Natural killer cell (primary cell): ENCODE measurements around the gene STOX2. TPM values are rescaled to one million over a fixed set of nuclear protein-coding genes. Genes with fewer than 3 reads are reported as not detected.

ENCODE experiments used
- ATAC-seq, 3 donors: fragments of 150-1000 bp in 2 of 3; fragments of 200-7000 bp in 1 of 3; cut with Tn5 transposase; 1 replicate in 1 of 3; 2 replicates in 2 of 3; pipeline ENCODE4 v1.10.0; 2021; ENCODE audit warnings: mild to moderate bottlenecking in 2 of 3, moderate library complexity in 2 of 3
- DNase-seq, 2 donors: peaks; one replicate each; pipeline versions ENCODE4 v3.0.0 to v3.0.0-alpha.2; 2013 to 2021; ENCODE audit warnings: mixed read lengths in 1 of 2
- H3K27ac ChIP-seq: one replicate; pipeline ENCODE4 v1.5.1; 2013; ENCODE audit warnings: mild to moderate bottlenecking, low read length
- H3K27me3 ChIP-seq: one replicate; pipeline ENCODE4 v1.6.1; 2013; ENCODE audit warnings: low read length; ENCODE audit not compliant: control insufficient read depth, insufficient read depth
- H3K36me3 ChIP-seq: one replicate; pipeline ENCODE4 v1.6.1; 2013; ENCODE audit warnings: low read length; ENCODE audit not compliant: control insufficient read depth, insufficient read depth
- H3K4me1 ChIP-seq: one replicate; pipeline ENCODE4 v1.6.1; 2013; ENCODE audit warnings: low read length; ENCODE audit not compliant: control insufficient read depth, insufficient read depth
- H3K4me3 ChIP-seq: one replicate; pipeline ENCODE4 v1.5.1; 2013; ENCODE audit warnings: low read length
- H3K9me3 ChIP-seq: one replicate; pipeline ENCODE4 v1.6.1; 2013; ENCODE audit warnings: low read length; ENCODE audit not compliant: control insufficient read depth, insufficient read depth
- H3K27ac Mint-ChIP-seq, 2 donors: one replicate each; pipeline ENCODE4 v1.8.0; 2022; ENCODE audit warnings: mild to moderate bottlenecking in 2 of 2, mixed read lengths in 2 of 2, moderate library complexity in 1 of 2
- H3K27me3 Mint-ChIP-seq, 2 donors: one replicate each; pipeline ENCODE4 v1.8.0; 2022; ENCODE audit warnings: low read depth in 2 of 2, mixed read lengths in 2 of 2
- H3K36me3 Mint-ChIP-seq: one replicate; pipeline ENCODE4 v1.8.0; 2022; ENCODE audit warnings: mixed read lengths
- H3K4me1 Mint-ChIP-seq, 2 donors: one replicate each; pipeline ENCODE4 v1.8.0; 2022; ENCODE audit warnings: mixed read lengths in 2 of 2
- H3K4me3 Mint-ChIP-seq: one replicate; pipeline ENCODE4 v1.8.0; 2022; ENCODE audit warnings: mild to moderate bottlenecking, moderate library complexity, mixed read lengths
- H3K9me3 Mint-ChIP-seq, 2 donors: one replicate each; pipeline ENCODE4 v1.8.0; 2022; ENCODE audit warnings: mixed read lengths in 2 of 2
- CTCF ChIP-seq: fragments of 200-600 bp; IDR thresholded peaks from one replicate; pipeline ENCODE4 v1.8.0; 2022; ENCODE audit warnings: antibody characterized with exemption
- WGBS: methylation state at CpG from one replicate; pipeline ENCODE4 v1.1.7; 2013; ENCODE audit warnings: missing lambda C conversion rate; ENCODE audit not compliant: insufficient coverage; 5-methylcytosine and 5-hydroxymethylcytosine counted together
- intact Hi-C: fragments of 100-400 bp; cut with micrococcal nuclease; formaldehyde crosslinking; loops from one replicate; pipeline ENCODE4 v1.14.2; 2022
- total RNA-seq, 4 donors: library from RNA; stranded (reverse); fragments of 120-200 nt in 1 of 4; gene quantifications; one replicate each; pipeline versions ENCODE4 v1.2.3 to v1.2.4, GENCODE V29; 2013 to 2022

Gene STOX2
- total RNA-seq, 3 donors from 2014 or later (not counting 1 experiment from before 2014, with no cell fraction given): 0.23 TPM; not detected in 2

- ATAC-seq: no peak
- WGBS: 87% methylated on average over 3 of the region's 3 CpGs
Measured at GRCh38 chr4:184021389-184021788, 116.3 kb downstream of the STOX2 start.

GRCh38 chr4:184022679-184023383, 117.7 kb downstream of the STOX2 start:
- intact Hi-C loops: no loop called here
- Mint-ChIP-seq H3K27ac (no peak overlapping the region), H3K9me3 (no peaks in the 10 kb centered on the region), H3K36me3 (no peaks in the 10 kb centered on the region), H3K4me1 (peaks cover 2% of the 10 kb centered on the region in 2 donors), H3K4me3 (no peak overlapping the region), H3K27me3 (peaks cover 7 to 22% of the 10 kb centered on the region in 2 donors)
- Histone ChIP-seq H3K4me1 (no peaks in the 10 kb centered on the region), H3K9me3 (no peaks in the 10 kb centered on the region), H3K27ac (no peak overlapping the region), H3K4me3 (no peak overlapping the region), H3K27me3 (no peaks in the 10 kb centered on the region), H3K36me3 (no peaks in the 10 kb centered on the region)
- WGBS: 82% methylated on average over 8 of the region's 9 CpGs
- TF ChIP-seq CTCF: no peak
- no peak for ATAC-seq
- no peak for DNase-seq

More at GRCh38 chr4:184021389-184021788, 116.3 kb downstream of the STOX2 start:
- Mint-ChIP-seq H3K4me3 (no peak overlapping the region), H3K4me1 (no peaks in the 10 kb centered on the region), H3K9me3 (no peaks in the 10 kb centered on the region), H3K27ac (no peak overlapping the region), H3K36me3 (no peaks in the 10 kb centered on the region), H3K27me3 (peaks cover 7 to 22% of the 10 kb centered on the region in 2 donors)
- Histone ChIP-seq H3K9me3 (no peaks in the 10 kb centered on the region), H3K27ac (no peak overlapping the region), H3K4me1 (no peaks in the 10 kb centered on the region), H3K4me3 (no peak overlapping the region), H3K27me3 (no peaks in the 10 kb centered on the region), H3K36me3 (no peaks in the 10 kb centered on the region)
- no peak for TF ChIP-seq CTCF
- intact Hi-C loops: no loop called here
- no peak for DNase-seq

- Mint-ChIP-seq H3K9me3 (no peaks in the 10 kb centered on the region), H3K27ac (no peak overlapping the region), H3K4me1 (peaks cover 18% of the 10 kb centered on the region in 2 donors), H3K36me3 (no peaks in the 10 kb centered on the region), H3K27me3 (peaks cover 11 to 28% of the 10 kb centered on the region in 2 donors), H3K4me3 (no peak overlapping the region)
- Histone ChIP-seq H3K9me3 (no peaks in the 10 kb centered on the region), H3K36me3 (no peaks in the 10 kb centered on the region), H3K27ac (no peak overlapping the region), H3K27me3 (no peaks in the 10 kb centered on the region), H3K4me1 (peaks cover 11% of the 10 kb centered on the region), H3K4me3 (no peak overlapping the region)
- 87% methylated on average over 3 of the region's 4 CpGs for WGBS
- intact Hi-C loops: no loop called here
- ATAC-seq (no peak), DNase-seq (no peak)
- no peak for TF ChIP-seq CTCF
Measured at GRCh38 chr4:184024637-184025036, 119.5 kb downstream of the STOX2 start.
